HG02943 (cell line): ENCODE data around the gene FARP1.

Source experiments
- ATAC-seq: cut with Tn5 transposase; IDR thresholded peaks from one replicate; pipeline ENCODE4 v1.9.1; 2021; ENCODE audit warnings: mild to moderate bottlenecking, low read depth, moderate library complexity; ENCODE audit not compliant: unreplicated experiment

FARP1 gene

GRCh38 chr13:98134901-98135300 lies 8.0 kb upstream of the FARP1 start:
- no peak for ATAC-seq

DNA sequence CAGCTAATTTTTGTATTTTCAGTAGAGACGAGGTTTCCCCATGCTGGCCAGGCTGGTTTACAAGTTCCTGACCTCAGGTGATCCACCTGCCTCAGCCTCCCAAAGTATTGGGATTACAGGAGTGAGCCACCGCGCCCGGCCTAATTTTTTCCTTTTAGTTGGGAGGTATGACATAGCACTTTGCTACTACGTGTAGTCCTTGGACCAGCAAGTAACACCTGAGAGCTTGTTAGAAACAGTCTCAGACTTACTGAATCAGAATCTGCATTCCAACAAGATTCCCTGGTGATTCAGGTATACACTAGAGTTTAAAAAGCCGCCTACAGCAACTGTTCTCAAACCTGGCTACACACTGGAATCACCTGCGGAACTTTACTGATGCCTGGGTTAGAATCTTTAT lies 1.8 kb upstream of the FARP1 start:
- ATAC-seq, result no peak

DNA sequence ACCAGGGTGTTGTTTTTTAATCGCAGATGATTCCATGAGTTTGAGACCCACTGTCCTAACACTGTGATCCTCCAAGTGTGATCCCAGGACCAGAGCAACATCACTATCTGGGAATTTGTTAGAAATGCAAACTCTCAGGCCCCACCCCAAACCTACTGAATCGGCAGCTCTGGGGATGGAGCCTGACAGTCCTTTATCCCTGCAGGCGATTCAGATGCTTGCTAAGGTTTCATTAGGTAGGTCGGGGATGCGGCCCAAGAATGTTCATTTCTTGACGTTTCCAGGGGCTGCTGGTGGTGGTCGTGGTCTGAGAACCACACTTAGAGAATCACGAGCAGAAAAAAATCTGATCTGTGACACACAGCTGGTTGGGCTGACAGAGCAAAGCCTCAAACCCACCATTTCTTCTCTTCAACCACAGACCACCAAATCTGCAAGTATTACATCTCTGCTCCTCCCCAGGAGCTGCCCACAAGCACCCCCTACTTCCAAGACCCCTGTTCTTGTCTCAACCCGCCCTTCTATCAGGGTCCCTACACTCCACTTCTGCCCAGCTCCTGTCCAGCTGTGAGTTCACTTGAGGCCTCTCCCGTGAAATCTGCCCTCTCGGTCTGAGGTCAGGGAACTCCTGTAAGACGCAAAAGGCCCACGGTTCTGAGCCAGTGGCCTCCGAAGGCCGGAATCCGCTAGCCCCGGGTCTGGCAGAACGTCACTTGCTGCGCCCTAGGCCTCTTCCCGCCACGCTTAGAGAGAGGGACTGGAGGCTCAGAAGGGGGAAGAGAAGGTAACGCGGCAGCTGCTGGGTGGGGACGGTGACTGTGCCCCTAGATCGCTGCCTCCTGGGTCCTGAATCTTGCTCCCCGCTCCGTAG lies 1.1 kb upstream of the FARP1 start:
- no peak for ATAC-seq

GRCh38 chr13:98143157-98143553 lies 261 bp downstream of the FARP1 start:
- ATAC-seq, result peak; percentile 19

GRCh38 chr13:98143601-98144026 lies 720 bp downstream of the FARP1 start:
- ATAC-seq, result no peak

DNA sequence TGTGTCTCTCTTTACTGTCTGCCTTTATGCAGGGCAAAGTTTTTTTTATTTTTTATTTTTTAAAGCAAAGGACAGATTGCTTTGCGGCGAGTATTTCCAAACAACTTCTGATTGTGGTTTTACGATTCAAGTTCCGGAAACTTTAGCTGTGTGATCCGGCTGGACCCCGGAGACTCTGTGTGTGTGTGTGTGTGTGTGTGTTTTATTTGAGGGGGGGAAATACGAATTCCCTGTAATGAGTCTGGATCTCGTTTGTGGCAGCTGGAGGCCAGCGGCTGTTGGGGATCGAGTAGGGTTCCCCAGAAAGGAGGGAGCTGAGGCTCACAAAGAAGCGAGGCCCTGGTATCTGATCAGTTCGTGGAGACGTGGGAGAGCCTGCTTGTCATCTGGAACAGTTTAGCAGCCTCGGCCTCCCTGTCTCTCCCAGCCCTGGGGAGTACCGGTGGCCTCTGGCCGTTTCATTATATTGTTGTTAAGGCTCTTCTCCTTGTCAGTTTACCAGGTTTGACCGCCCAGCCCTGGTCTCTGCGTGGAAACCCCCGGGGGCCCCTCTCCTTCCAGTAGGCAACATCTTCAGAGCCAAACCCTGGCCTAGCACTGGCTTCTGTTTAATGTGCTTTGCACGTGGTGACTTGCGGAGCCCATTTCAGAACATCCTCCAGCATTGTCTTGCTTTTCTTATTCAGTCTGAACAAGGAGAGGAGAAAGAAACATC lies 1.3 kb downstream of the FARP1 start:
- ATAC-seq, result no peak

DNA sequence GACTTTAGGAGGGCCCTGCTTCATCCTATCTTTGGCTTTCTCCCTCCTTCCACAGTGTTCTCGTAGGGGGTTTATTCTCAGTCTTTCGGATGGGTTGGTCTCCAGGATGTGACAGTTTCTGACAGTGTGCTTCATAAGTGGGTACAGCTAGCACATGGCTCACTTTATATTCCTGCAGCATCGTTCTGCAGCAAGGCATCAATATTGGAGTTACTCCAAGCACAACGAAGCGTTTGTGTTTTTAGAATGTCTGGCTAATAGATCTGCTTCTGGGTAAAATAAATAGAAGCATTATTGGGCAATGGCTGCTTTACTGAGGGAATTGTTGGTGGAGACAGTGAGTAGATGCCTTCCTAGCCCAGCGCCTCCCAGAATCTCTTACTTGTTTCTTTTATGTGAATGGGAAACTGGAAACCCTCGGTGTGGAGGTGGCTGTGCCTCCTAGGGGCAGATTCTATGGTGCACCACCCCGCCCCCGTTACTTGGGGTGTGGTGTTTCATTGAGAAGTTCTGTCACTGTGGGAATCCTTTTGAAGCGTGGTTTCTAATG lies 2.0 kb downstream of the FARP1 start:
- no peak for ATAC-seq

DNA sequence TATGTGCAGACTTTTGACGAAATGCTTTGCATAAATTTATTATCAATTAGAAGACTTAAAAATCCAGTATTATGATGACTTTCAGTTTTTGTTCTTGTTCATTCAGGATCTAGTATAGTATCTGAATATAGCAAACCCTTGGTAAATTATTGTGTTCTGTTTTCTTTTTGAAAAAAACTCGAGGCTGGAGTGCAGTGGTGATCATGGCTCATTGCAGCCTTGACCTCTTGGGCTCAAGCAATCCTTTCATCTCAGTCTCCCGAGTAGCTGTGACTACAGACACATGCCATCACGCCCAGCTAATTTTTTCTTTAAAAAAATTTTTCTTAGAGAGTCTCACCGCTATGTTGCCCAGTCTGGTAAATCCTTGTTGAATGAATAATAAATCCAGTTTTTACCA lies 4.6 kb downstream of the FARP1 start:
- no peak for ATAC-seq

DNA sequence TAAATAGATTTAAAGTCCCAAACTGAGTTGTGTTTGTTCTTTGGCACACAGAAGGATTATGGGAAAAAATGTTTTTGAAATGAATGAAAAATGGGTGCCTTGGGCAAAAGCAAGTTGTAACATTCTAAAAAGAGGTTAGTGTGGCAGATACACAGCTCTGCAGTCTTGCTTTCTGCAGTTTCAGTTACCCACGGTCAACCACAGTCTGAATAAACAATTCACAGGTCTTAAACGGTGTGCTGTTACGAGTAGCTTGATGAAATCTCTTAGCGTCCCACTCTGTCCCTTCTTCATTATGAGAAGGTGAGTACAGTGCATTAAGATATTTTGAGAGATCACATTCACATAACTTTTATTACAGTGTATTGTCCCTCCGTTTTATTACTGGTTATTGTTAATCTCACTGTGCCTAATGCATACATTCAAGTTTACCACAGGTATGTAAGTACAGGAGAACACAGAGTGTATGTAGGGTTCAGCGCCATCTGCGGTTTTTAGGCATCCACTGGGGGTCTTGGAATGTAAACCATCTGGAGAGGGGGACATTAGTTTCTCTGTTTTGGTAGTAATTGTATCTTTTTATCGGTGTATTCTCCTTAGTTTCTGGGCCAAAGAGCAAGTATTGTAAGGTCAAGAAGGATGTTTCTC lies 8.1 kb downstream of the FARP1 start:
- ATAC-seq, result no peak

GRCh38 chr13:98155475-98156109 lies 12.7 kb downstream of the FARP1 start:
- no peak for ATAC-seq

DNA sequence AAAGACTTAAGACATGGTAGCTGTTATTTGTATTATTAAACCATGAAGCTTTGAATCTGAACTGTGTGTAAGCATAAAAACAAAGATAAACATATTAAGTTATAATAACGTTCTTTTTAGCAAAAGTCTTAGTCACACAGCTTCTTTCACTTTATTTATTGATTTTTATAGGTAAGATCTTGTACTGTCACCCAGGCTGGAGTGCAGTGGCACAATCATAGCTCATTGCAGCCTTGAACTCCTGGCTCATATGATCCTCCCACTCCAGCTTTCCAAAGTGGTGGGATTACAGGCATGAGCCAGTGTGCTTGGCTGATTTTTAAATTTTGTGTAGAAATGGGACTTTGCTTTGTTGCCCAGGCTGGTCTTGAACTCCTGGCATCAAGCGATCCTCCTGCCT lies 13.4 kb downstream of the FARP1 start:
- ATAC-seq, result no peak

DNA sequence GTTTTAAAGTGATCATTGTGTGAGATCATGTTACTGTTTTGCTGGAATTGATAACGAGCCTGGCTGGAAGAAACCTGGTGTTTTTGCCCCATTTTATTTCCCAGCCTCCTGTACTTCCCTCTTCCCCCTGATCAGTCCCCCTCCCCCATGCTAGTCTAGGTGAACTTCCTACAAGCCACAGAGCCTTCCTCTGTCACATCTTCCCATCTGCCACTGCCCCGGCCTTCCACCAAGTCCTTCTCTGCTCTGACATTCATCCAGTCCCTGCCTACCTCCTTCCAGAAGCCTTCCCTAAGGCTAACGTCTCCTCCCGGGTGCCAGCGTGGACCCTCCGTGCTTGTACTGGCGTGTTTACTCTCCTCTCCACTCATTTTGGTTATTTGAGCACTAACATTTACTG lies 14.3 kb downstream of the FARP1 start:
- no peak for ATAC-seq

DNA sequence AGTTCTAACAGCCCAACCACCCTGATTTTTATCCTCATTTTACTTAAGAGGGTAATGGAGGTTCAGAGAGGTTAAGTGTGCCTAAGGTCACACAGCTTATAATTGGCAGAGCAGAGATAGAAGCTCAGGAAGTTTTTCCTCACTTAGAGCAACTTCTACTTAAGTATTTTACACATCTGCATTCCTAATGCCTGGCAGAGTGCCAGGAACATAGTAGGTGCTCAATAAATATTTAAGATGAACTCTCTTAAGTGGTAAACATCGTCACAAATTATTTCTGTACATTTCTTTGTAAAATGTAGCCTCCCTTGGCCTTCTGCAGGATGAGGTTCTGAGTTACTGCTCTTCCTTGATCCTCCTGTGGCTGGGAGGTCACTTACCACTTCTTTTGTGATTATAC lies 14.7 kb downstream of the FARP1 start:
- ATAC-seq, result no peak

DNA sequence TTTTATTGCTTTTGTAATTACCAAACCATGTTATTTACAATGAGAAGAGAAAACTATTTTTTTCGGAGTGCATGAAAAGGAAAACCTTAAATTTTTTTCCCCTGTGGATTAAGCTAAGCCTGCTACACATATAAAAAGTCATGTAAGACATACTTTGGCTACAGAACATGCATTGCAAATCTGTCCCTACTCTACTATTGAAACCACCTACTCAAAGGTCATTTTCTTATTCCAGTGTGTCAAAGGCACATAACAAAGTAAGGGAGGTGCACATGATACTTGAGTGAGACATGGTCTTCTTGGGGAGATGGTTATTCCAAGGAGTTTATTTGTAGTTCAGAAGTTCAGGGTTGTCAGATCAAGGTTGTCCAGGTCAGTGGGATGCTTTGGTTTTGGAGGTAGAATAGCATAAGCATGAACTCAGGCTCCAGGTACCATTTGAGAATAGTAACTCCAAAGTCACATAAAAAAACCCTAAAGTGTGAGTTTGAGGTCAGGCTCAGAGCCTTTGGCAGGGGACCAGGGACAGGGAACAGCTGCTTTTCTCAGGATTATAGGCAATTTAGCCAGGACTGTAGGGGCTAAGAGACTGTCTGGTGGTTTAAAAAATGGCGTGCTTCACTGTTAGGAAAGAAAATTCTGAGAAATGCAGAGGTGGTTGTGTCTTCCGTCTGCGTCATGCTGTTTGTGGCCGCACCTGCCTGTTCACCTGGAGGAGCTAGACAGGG lies 15.4 kb downstream of the FARP1 start:
- ATAC-seq, result no peak

- ATAC-seq, result no peak
Observed at GRCh38 chr13:98162935-98163334, 20.0 kb downstream of the FARP1 start.

DNA sequence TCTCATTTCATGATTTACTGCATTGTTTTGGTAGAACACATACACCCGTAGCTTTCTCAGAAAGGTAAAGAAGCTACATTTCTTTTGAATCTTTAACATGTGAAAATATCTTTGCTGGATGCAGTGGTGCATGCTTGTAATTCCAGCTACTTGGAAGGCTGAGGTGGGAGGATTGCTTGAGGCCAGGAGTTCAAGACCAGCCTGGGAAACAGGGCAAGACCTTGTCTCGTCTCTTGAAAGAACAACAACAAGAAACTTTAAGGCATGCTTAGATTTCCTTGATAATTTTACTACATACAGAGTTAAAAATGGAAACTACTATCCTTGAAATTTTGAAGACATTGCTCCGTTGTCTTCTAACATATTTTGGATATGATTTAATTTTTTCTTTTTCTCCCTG lies 26.4 kb downstream of the FARP1 start:
- no peak for ATAC-seq

GRCh38 chr13:98171900-98172589 lies 29.2 kb downstream of the FARP1 start:
- ATAC-seq, result no peak

DNA sequence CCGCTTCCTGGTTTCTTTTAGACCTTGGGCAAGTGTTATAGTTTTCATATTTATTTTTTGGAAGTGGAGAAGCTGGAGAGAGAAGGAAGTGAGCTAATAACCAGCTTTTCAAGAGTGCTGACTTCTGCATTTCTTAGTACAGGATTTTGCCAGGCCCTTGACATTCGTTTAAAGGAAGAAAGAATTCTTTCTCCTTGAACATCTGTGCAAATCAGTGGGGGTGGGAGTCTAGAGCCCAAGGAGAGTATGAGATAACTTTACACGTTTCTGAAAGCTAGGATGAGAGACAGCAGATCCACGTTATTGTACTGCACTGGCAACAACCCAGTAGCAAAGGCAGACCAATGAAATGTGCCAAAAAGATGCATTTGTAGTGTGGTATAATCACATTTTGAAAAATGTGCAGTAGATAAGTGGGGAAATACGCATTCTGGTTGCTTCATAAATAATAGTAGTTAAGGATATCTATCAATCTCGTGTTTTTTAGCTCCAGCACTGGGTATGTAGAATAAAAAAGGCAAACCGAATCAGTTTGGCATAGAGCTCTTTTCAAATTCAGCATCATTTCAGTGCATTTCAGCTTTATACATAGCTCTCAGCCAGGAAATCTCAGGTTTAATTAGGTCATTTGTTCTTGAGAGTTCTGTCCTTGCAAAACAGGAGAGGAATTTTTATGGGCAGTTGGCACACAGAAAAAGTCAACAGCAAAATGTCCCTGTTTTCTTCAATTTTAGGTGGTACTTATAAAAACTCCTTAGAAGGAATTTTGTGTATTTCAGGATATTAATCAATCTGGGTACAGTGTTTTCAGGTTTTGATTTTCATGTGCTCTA lies 29.9 kb downstream of the FARP1 start:
- no peak for ATAC-seq
